Measurements from ENCODE around the gene HNMT. TPM values are rescaled to one million over a fixed set of nuclear protein-coding genes. Genes with fewer than 3 reads are reported as not detected.
"Not testable (repeated sequence)": the region's sequence is repeated elsewhere in the genome, so short reads cannot be mapped to it uniquely, and the experiment has no call there.

The HNMT gene
- total RNA-seq, 1 donor from 2014 or later, result 1.4 TPM

- DNase-seq, result no peak
These were observed 51.2 kb downstream of the HNMT start for GRCh38 chr2:138015494-138015893.

- DNase-seq, result no peak
These were observed 52.2 kb downstream of the HNMT start for GRCh38 chr2:138016351-138017087.

GRCh38 chr2:138017824-138018223 is 53.6 kb downstream of the HNMT start:
- DNase-seq, result no peak

- DNase-seq, result no peak
These were observed 54.8 kb downstream of the HNMT start for GRCh38 chr2:138018866-138019688.

- DNase-seq, result no peak
These were observed 56.2 kb downstream of the HNMT start for GRCh38 chr2:138020432-138020831.

GRCh38 chr2:138021154-138021553 is 56.9 kb downstream of the HNMT start:
- DNase-seq, result no peak

GRCh38 chr2:138023298-138023697 is 59.0 kb downstream of the HNMT start:
- no peak for DNase-seq

GRCh38 chr2:138023976-138024375 is 59.7 kb downstream of the HNMT start:
- DNase-seq, result no peak

GRCh38 chr2:138026111-138027020 is 62.1 kb downstream of the HNMT start:
- no peak for DNase-seq

GRCh38 chr2:138028538-138028937 is 64.3 kb downstream of the HNMT start:
- DNase-seq, result no peak

GRCh38 chr2:138029276-138029675 is 65.0 kb downstream of the HNMT start:
- no peak for DNase-seq

GRCh38 chr2:138030459-138030858 is 66.2 kb downstream of the HNMT start:
- DNase-seq, result no peak

GRCh38 chr2:138032334-138032733 is 68.1 kb downstream of the HNMT start:
- DNase-seq, result no peak

- no peak for DNase-seq
These were observed 70.3 kb downstream of the HNMT start for GRCh38 chr2:138034536-138034935.

- DNase-seq, result no peak
These were observed 71.4 kb downstream of the HNMT start for GRCh38 chr2:138035608-138036217.

GRCh38 chr2:138036522-138036921 is 72.2 kb downstream of the HNMT start:
- no peak for DNase-seq

GRCh38 chr2:138037090-138037489 is 72.8 kb downstream of the HNMT start:
- no peak for DNase-seq

- no peak for DNase-seq
These were observed 76.3 kb downstream of the HNMT start for GRCh38 chr2:138040616-138041015.

- DNase-seq, result no peak
These were observed 78.0 kb downstream of the HNMT start for GRCh38 chr2:138042311-138042710.

- DNase-seq, result not testable (repeated sequence)
These were observed 79.3 kb downstream of the HNMT start for GRCh38 chr2:138043588-138043987.

GRCh38 chr2:138058427-138058826 is 94.2 kb downstream of the HNMT start:
- DNase-seq, result no peak

- no peak for DNase-seq
These were observed 95.4 kb downstream of the HNMT start for GRCh38 chr2:138059487-138060300.
